Endothelial cell of umbilical vein (primary cell): ENCODE results near the gene SLC12A4.

Experiments used
- CTCF ChIP-seq, 2 donors: IDR thresholded peaks; 1 replicate in 1 of 2; 2 replicates in 1 of 2; pipeline ENCODE4 v1.5.1; 2011; ENCODE audit warnings: low read length in 2 of 2, mild to moderate bottlenecking in 2 of 2, moderate library complexity in 2 of 2, control low read depth in 1 of 2, inconsistent platforms in 1 of 2, low read depth in 1 of 2; ENCODE audit not compliant: insufficient read depth in 1 of 2; ENCODE audit errors: extremely low read depth in 1 of 2
- JUN ChIP-seq: IDR thresholded peaks from 2 replicates; pipeline ENCODE4 v1.6.1; 2011; ENCODE audit warnings: borderline replicate concordance, low read depth; ENCODE audit not compliant: insufficient read length, insufficient read depth
- MAX ChIP-seq: IDR thresholded peaks from 2 replicates; pipeline ENCODE4 v1.6.1; 2011; ENCODE audit not compliant: insufficient read depth, insufficient read length
- POLR2A ChIP-seq: IDR thresholded peaks from 2 replicates; pipeline ENCODE4 v1.6.1; 2012; ENCODE audit warnings: low read depth, mild to moderate bottlenecking, control low read depth, low read length
- POLR2AphosphoS5 ChIP-seq: IDR thresholded peaks from 2 replicates; pipeline ENCODE4 v1.6.1; 2012; ENCODE audit warnings: low read depth, mild to moderate bottlenecking, control low read depth, low read length, moderate library complexity; ENCODE audit not compliant: insufficient read depth

DNA sequence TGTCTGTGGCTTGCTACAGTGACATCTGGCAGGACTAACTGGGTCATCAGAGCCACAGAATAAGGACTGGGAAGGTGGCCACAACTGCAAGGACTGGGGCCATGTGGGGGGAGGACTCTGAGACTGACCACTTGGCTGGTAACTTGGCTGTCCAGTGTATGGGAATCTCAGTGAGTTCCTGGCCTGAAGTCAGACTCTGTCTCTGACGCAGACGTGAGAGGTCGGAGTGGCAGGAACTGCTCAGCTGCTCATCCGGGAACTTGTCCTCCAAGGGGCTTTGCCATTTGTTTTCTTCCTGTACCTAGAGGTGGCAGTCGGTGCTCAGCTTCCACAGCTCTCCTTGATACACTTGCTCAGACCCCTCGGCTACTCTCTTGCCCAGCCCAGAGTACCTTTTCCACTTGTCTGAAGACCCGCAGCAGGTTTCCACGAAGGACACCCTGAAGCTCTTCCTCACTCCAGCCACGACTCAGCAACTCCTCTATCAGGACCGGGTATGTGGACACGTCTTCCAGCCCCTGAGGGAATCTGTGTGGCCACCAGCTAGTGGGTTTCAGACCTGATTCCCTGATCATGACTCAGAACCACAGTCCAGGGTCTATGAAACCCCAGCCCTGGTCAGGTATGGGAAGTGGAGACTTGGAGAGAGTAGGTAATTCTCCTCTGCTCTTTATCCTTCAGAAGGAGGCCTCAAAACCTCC is 19.2 kb upstream of the SLC12A4 start:
- no peak for TF ChIP-seq MAX
- no peak for TF ChIP-seq CTCF (IDR thresholded peaks at IDR 0.05; ENCODE audit: extremely low read depth in 1 of 2, insufficient read depth in 1 of 2, low read depth in 1 of 2, low read length in 2 of 2)
- TF ChIP-seq POLR2AphosphoS5, result no peak
- no peak for TF ChIP-seq POLR2A
- TF ChIP-seq JUN, result no peak
